Loucy (cell line): Measurements from ENCODE around the gene FLVCR2.

ENCODE experiments used
- CTCF ChIP-seq: fragments of 200-600 bp; sonication (generic); conservative IDR thresholded peaks from 2 replicates; pipeline ENCODE4 v1.5.1; 2014; ENCODE audit warnings: mild to moderate bottlenecking, antibody characterized with exemption, low read length
- EZH2phosphoT487 ChIP-seq: fragments of 200-600 bp; IDR thresholded peaks from 2 replicates; pipeline ENCODE4 v1.6.1; 2018; ENCODE audit warnings: antibody characterized with exemption, mild to moderate bottlenecking, moderate library complexity, borderline replicate concordance

DNA sequence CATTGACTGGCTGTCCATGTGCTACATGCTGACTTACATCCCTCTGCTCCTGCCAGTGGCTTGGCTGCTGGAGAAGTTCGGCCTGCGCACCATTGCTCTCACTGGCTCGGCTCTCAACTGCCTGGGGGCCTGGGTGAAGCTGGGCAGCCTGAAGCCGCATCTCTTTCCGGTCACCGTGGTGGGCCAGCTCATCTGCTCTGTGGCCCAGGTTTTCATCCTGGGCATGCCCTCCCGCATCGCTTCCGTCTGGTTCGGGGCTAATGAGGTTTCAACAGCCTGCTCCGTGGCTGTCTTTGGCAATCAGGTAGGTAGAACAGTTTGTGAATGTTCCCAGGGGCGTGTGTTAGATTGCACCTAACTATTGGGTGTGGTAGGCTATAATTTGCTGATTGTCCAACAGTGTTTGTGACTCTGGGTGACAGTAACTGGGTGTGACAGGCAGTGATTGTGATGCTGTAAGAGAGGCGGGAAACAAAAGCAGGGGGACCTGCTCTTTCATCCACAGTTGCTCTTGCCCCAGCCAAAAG lies 981 bp downstream of the FLVCR2 start:
- no peak for TF ChIP-seq CTCF
- no peak for TF ChIP-seq EZH2phosphoT487
